ENCODE data around the gene SPG21. TPM values are rescaled to one million over a fixed set of nuclear protein-coding genes. Genes with fewer than 3 reads are reported as not detected.

SPG21 gene
- total and polyA plus RNA-seq, 2 of the 13 experiments (the other 11 are each of a cell fraction or from before 2014, with no cell fraction given), result 36.7 to 42.4 TPM

- H3K27ac ChIP-seq (ENCODE audit: extremely low read length, insufficient read depth, low read length), result no peak overlapping the region
- H3K9ac ChIP-seq (ENCODE audit: insufficient read depth, low read depth, low read length), result no peak overlapping the region
- H3K36me3 ChIP-seq (replicated peaks in 1 of 2; ENCODE audit: control insufficient read depth in 1 of 2, insufficient read depth in 2 of 2, low read length in 2 of 2), result no peaks in the 10 kb centered on the region
- ATAC-seq (no peak), FAIRE-seq (no peak), DNase-seq (ENCODE audit: low spot score) (no peak)
- H2AFZ ChIP-seq (ENCODE audit: low read length), result no peak overlapping the region
- no peaks in the 10 kb centered on the region for H3K79me2 ChIP-seq (ENCODE audit: insufficient read depth, low read length)
- intact Hi-C loops (cut with micrococcal nuclease; ENCODE audit: unreplicated experiment) (no loop called here), in situ Hi-C loops (cut with HindIII; ENCODE audit: extremely low pct_ligation_motif_present, low pct_unique_long_range_greater_than_20kb) (no loop called here)
- H4K20me1 ChIP-seq (ENCODE audit: insufficient read depth, low read length), result no peaks in the 10 kb centered on the region
- no peak for TF ChIP-seq CBX5 (CRISPR knock-in tag; IDR thresholded peaks at IDR 0.05; ENCODE audit: borderline replicate concordance)
- peak; percentile 32; the same call in 1 of the 2 replicates for TF ChIP-seq ZNF121 (CRISPR knock-in tag; IDR thresholded peaks at IDR 0.05)
- H3K4me1 ChIP-seq (ENCODE audit: insufficient read depth, low read length), result peaks cover 14% of the 10 kb centered on the region
- no peak overlapping the region for H3K4me3 ChIP-seq (replicated peaks in 1 of 3; ENCODE audit: insufficient read depth in 1 of 3, low read depth in 2 of 3, low read length in 3 of 3)
- H3K27me3 ChIP-seq (ENCODE audit: control insufficient read depth in 1 of 2, insufficient read depth in 2 of 2, low read length in 2 of 2), result peaks cover 12 to 36% of the 10 kb centered on the region in 2 experiments; a peak in 4 of 5 replicates
- no peak overlapping the region for H3K4me2 ChIP-seq (ENCODE audit: low read depth, low read length)
- H3K9me3 ChIP-seq (ENCODE audit: low read length), result no peaks in the 10 kb centered on the region
- ChIA-PET CTCF (ENCODE audit: low intra/inter-chr PET ratio, low total read pairs) (no interaction called here), POLR2A (no interaction called here)
- no TSS peak for BruUV-seq (replicated peaks)
- 31% methylated on average over 2 of the region's 2 CpGs for WGBS (ENCODE audit: low lambda C conversion rate)
Measured at GRCh38 chr15:64916365-64916764, 73.3 kb downstream of the SPG21 start.

GRCh38 chr15:64915518-64916227 lies 74.0 kb downstream of the SPG21 start:
- BruUV-seq (replicated peaks), result no TSS peak
- ChIA-PET POLR2A (no interaction called here), CTCF (ENCODE audit: low intra/inter-chr PET ratio, low total read pairs) (no interaction called here)
- Histone ChIP-seq H4K20me1 (ENCODE audit: insufficient read depth, low read length) (no peaks in the 10 kb centered on the region), H3K4me3 (replicated peaks in 1 of 3; ENCODE audit: insufficient read depth in 1 of 3, low read depth in 2 of 3, low read length in 3 of 3) (no peak overlapping the region), H3K4me1 (ENCODE audit: insufficient read depth, low read length) (peaks cover 14% of the 10 kb centered on the region), H3K79me2 (ENCODE audit: insufficient read depth, low read length) (no peaks in the 10 kb centered on the region), H3K4me2 (ENCODE audit: low read depth, low read length) (peak overlapping the region; percentile 19; the same call in 1 of the 2 replicates), H2AFZ (ENCODE audit: low read length) (no peak overlapping the region), H3K9ac (ENCODE audit: insufficient read depth, low read depth, low read length) (no peak overlapping the region), H3K27me3 (ENCODE audit: control insufficient read depth in 1 of 2, insufficient read depth in 2 of 2, low read length in 2 of 2) (peaks cover 12 to 43% of the 10 kb centered on the region in 2 experiments; a peak in 4 of 5 replicates), H3K27ac (ENCODE audit: extremely low read length, insufficient read depth, low read length) (no peak overlapping the region), H3K9me3 (ENCODE audit: low read length) (no peaks in the 10 kb centered on the region), H3K36me3 (replicated peaks in 1 of 2; ENCODE audit: control insufficient read depth in 1 of 2, insufficient read depth in 2 of 2, low read length in 2 of 2) (no peaks in the 10 kb centered on the region)
- WGBS (ENCODE audit: low lambda C conversion rate), result 13% methylated on average over 6 of the region's 13 CpGs
- in situ Hi-C loops (cut with HindIII; ENCODE audit: extremely low pct_ligation_motif_present, low pct_unique_long_range_greater_than_20kb) (no loop called here), intact Hi-C loops (cut with micrococcal nuclease; ENCODE audit: unreplicated experiment) (no loop called here)
- peak; percentile 22; the same call in 1 of the 3 replicates for ATAC-seq
- no peak for FAIRE-seq
- no peak for DNase-seq (ENCODE audit: low spot score)
- TF ChIP-seq MAFF (IDR thresholded peaks at IDR 0.05; ENCODE audit: low read depth, low read length), result no peak
- no peak for TF ChIP-seq ATRX (CRISPR knock-in tag; IDR thresholded peaks at IDR 0.05; ENCODE audit: borderline replicate concordance)
- TF ChIP-seq ZNF280B (CRISPR knock-in tag; IDR thresholded peaks at IDR 0.05; ENCODE audit: borderline replicate concordance), result no peak
- TF ChIP-seq IKZF1 (IDR thresholded peaks at IDR 0.05), result no peak
- no peak for TF ChIP-seq SOX6 (IDR thresholded peaks at IDR 0.05)
- TF ChIP-seq SOX6 (CRISPR knock-in tag; IDR thresholded peaks at IDR 0.05), result peak; percentile 54; the same call in 1 of the 2 replicates
- TF ChIP-seq MNT (IDR thresholded peaks at IDR 0.05), result peak; percentile 30; the same call in 1 of the 2 replicates
- TF ChIP-seq BRF2 (CRISPR knock-in tag; IDR thresholded peaks at IDR 0.05), result no peak
- no peak for TF ChIP-seq HOMEZ (CRISPR knock-in tag; IDR thresholded peaks at IDR 0.05; ENCODE audit: low read depth)
- TF ChIP-seq BCL6 (CRISPR knock-in tag; IDR thresholded peaks at IDR 0.05), result peak; percentile 77
- no peak for TF ChIP-seq POLR2AphosphoS2 (IDR thresholded peaks at IDR 0.05; ENCODE audit: low read depth, low read length)
